ENCODE data around the gene PTGFRN.
"Not testable (repeated sequence)": the region's sequence is repeated elsewhere in the genome, so short reads cannot be mapped to it uniquely, and the experiment has no call there.

The PTGFRN gene

DNA sequence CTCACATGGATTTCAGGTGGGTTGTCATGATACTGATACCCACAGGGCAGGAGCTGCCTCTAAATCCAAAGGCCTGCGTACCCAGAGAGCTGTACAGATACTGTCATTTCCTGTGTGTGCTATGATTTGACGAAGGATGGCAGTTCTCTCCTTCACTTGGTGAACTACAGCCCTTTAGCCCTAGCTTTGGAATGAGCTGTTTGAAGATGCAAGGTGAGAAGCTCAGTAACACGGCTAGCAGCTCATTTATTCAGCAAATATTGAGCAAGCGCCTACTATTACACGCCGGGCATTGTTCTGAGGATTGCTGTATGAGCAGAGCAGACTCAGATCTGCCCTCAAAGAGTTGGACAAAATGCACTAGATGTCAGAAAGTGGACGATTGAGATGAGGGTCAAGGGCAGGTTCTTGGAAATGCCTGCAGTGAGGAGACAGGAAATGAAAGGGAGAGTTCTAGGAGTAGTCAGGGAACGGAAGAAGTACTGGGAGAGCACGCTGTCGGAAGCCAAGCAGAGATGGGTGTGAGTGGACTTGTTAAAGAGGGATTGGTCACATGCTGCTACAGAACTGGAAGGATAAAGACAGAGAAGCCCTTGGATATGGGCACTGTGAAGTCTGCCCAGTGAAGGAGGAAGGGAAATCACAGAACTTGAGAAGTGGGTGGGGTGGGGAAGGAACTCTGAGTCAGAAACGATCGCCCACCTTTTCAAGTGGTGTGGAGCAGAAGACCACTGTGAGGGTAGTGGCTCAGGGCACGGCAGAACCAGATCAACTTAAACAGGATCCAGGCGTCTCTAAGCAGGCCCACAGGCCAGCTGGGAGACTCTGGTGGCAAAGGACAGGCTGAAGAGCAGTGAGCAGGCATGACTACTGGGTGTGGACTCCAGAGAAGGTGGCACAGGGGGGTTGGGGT is 7.1 kb downstream of the PTGFRN start:
- DNase-seq: no peak

GRCh38 chr1:116918714-116919357 is 9.1 kb downstream of the PTGFRN start:
- no peak for DNase-seq

DNA sequence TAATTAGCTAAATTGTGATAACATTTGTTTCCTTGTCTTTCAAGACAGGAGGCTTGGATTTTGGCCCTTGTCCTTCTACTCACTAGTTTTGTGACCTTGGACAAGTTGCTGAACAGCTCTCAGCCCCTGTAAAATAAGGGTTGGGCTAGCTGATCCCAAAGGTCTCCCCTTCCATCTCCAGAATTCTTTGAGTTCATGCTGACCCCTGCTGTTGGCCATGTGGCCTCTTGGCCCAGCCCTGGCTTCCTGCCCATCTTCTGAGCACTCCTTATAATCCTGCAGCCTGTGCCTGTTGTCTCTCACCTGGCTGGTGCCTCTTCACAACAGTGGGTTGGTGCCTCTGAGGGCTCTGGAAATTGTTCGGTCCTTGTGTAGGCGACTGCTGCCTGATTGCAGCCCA is 10.1 kb downstream of the PTGFRN start:
- DNase-seq: no peak

- DNase-seq: no peak
Measured at GRCh38 chr1:116920211-116920610, 10.5 kb downstream of the PTGFRN start.

DNA sequence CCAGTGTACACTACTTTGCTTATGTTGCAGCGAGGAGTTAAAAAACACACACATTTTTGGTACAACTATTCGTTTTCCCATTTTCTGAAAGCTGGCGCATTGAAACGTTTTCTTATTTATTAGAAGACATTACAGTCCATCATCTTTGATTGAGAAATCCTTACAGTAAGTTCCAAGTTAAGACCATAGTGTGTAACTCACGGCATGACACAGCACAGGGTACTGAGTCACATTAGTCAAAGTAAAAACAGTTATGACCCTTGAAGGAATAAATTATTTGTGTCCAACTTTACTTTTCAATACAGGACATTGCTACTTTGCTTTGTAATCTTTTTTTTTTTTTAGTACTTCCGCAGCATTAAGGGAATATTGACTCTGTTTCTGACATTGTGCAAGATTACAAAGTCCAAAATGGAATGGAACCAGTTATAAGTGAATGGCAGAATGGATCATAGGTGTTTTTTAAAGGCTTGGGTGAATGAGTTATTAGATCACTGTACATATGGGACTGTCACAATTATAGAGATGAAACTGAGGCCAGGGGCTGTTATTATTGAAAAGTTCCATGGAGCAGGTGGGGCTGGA is 11.7 kb downstream of the PTGFRN start:
- DNase-seq: no peak

DNA sequence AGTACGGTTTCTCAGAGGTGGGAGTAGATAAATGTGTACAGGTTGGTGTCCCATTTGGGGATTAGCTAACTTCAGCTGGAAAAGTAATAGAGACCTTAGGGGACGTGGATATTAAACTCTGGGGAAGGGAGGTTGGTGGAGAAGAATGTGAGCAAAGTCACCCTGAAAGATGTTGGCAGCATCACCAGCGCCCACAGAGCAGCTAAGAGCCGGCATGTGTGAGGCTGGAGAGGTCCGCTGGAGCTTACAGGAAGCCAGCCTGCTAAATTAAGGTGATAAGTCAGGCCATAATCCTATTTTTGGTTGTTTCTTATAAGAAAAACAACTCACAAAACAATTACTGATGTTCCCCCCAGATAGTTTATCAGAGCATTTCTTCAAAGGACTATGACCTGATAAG is 12.2 kb downstream of the PTGFRN start:
- no peak for DNase-seq

DNA sequence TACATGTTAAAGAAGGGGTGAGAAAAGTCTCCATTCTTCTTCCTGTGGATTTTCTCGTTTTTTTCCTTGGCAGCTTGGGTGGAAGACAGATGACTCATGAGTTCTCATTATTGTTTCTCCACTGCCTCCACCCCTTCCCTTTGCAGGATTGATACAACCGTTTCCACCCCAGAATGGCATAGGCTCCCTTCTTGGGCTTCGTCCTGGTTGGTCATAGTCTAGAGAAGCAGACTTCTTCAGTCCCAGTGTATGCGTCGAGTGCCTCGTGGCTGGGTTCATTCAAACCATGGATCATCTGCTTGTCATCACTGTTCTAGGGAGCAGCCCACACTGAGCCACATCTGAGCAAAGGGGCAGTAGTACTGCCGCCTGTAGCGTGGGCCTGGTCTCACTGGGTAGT is 13.7 kb downstream of the PTGFRN start:
- DNase-seq: peak; percentile 58

- no peak for DNase-seq
Measured at GRCh38 chr1:116927049-116927798, 17.5 kb downstream of the PTGFRN start.

- DNase-seq: no peak
Measured at GRCh38 chr1:116929961-116930592, 20.4 kb downstream of the PTGFRN start.

GRCh38 chr1:116931016-116931918 is 21.6 kb downstream of the PTGFRN start:
- DNase-seq: no peak

DNA sequence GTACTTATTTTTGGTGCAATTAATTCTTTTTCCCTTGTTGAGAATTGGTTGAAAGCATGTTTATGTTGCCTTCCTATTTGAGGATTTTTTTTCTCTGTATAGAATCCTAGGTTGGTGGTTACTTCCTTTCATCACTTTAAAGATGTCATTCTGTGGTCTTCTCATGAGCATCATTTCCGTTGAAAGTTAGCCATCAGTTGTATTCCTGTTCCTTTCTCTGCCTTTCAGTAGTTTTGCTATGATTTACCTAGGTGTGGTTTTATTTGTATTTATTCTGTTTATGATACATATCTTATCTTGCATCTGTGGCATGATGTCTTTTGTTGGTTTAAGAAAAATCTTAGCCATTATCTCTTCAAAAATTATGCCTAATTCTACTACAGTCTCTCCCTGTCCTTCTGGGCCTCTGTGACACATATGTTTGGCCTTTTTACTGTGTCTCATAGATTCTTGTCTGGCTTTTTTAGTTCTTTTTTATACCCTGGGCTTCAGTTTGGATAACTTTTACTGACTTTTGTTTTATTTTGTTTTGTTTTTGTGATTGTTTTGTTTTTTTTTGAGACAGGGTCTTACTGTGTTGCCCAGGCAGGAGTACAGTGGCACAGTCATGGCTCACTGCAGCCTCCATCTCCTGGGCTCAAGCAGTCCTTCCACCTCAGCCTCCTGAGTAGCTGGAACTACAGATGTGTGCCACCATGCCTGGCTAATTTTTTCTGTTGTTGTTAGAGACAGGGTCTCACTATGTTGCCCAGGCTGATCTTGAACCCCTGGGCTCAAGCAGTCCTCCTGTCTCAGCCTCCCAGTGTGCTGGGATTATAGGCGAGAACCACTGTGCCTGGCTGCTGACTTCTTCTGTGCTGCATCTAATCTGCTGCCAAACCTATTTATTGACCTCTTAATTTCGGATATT is 24.1 kb downstream of the PTGFRN start:
- peak; percentile 26 for DNase-seq

GRCh38 chr1:116934586-116935207 is 25.0 kb downstream of the PTGFRN start:
- DNase-seq: no peak

GRCh38 chr1:116938216-116938615 is 28.5 kb downstream of the PTGFRN start:
- DNase-seq: no peak

DNA sequence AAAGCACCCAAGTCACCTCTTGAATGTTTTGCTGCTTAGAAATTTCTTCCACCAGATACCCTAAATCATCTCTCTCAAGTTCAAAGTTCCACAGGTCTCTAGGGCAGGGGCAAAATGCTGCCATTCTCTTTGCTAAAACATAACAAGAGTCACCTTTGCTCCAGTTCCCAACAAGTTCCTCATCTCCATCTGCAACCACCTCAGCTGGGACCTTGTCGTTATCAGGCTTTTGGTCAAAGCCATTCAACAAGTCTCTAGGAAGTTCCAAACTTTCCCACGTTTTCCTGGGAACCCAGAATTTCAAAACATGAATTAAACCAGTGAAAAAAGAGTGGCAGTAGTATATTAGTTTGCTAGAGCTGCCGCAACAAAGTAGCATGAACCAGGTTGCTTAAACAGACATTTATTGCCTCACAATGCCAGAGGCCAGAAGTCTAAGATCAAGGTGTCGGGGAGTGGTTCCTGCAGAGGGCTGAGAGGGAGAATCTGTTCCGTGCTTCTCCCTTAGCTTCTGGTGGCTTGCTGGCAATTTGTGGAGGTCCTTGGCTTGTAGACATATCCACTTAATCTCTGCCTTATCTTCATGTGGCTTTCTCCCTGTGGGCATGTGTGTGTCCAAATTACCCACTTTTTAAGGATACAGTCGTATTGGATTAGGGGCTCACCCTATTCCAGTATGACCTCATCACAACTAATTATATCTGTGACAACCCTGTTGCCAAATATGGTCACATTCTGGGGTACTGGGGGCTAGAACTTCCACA is 30.2 kb downstream of the PTGFRN start:
- DNase-seq: not testable (repeated sequence)

- no peak for DNase-seq
Measured at GRCh38 chr1:116940814-116941599, 31.3 kb downstream of the PTGFRN start.

DNA sequence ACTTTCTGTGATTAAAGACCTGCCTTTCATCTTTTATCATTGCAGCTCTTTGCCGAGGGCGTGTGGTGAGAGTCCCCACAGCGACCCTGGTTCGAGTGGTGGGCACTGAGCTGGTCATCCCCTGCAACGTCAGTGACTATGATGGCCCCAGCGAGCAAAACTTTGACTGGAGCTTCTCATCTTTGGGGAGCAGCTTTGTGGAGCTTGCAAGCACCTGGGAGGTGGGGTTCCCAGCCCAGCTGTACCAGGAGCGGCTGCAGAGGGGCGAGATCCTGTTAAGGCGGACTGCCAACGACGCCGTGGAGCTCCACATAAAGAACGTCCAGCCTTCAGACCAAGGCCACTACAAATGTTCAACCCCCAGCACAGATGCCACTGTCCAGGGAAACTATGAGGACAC is 32.0 kb downstream of the PTGFRN start:
- DNase-seq: no peak

GRCh38 chr1:116942344-116942743 is 32.6 kb downstream of the PTGFRN start:
- DNase-seq: no peak

GRCh38 chr1:116943438-116943837 is 33.7 kb downstream of the PTGFRN start:
- no peak for DNase-seq
